HCT116 (cell line): Measurements from ENCODE around the gene HOXD8. TPM values are rescaled to one million over a fixed set of nuclear protein-coding genes. Genes with fewer than 3 reads are reported as not detected.

Source experiments
- ATAC-seq: fragments of 200-7000 bp; cut with Tn5 transposase; 2 replicates; pipeline ENCODE4 v1.9.1; 2020; ENCODE audit warnings: mild to moderate bottlenecking, moderate library complexity
- BruUV-seq: library from RNA; stranded (reverse); fragments of 400-500 nt; replicated peaks from 2 replicates; lab custom pipeline; 2021; lab: Mats Ljungman, UMichigan
- CTCF ChIA-PET: fragments of 300-600 bp; sonication (Branson Sonifier 250); formaldehyde crosslinking; loops from one replicate; lab custom pipeline; 2021; ENCODE audit warnings: antibody characterized with exemption; lab: Charles Lee
- POLR2A ChIA-PET: fragments of 300-600, 350-600 bp; sonication (Branson Sonifier 250); formaldehyde crosslinking; loops from one replicate; lab custom pipeline; 2021; ENCODE audit warnings: antibody characterized with exemption; lab: Charles Lee
- RAD21 ChIA-PET, 2 experiments: fragments of 300-600 bp; sonication (Branson Sonifier 250); formaldehyde crosslinking; loops; one replicate each; lab custom pipeline; 2023; ENCODE audit warnings: low total read pairs in 2 of 2; ENCODE audit not compliant: uncharacterized antibody in 2 of 2, unreplicated experiment in 2 of 2, low non-redundant PET in 1 of 2; lab: Charles Lee
- DNase-seq: peaks from one replicate; pipeline ENCODE4 v3.0.0-alpha.2; 2010; ENCODE audit warnings: low read depth, low spot score
- H2AFZ ChIP-seq: fragments of 200-600 bp; shearing (Covaris generic), sonication (generic); 2 replicates; pipeline ENCODE4 v1.6.1; 2017; ENCODE audit warnings: low read depth, mixed run types, mixed read lengths, antibody characterized with exemption, low read length; ENCODE audit not compliant: poor library complexity, severe bottlenecking
- H3K27ac ChIP-seq: 2 replicates; pipeline ENCODE4 v1.5.1; 2012; ENCODE audit warnings: low read depth, low read length
- H3K27me3 ChIP-seq: fragments of 200-600 bp; sonication (generic); 2 replicates; pipeline ENCODE4 v1.6.1; 2016; ENCODE audit warnings: mixed run types, low read length, mixed read lengths; ENCODE audit not compliant: insufficient read depth
- H3K36me3 ChIP-seq, 2 experiments: fragments of 200-500 bp in 1 of 2; fragments of 200-600 bp in 1 of 2; sonication (Bioruptor generic) in 1 of 2; sonication (generic) in 1 of 2; 2 replicates each; pipeline versions ENCODE4 v1.5.1 to v1.6.1; 2014 to 2016; ENCODE audit warnings: low read length in 2 of 2, inconsistent platforms in 1 of 2, mixed read lengths in 1 of 2, mixed run types in 1 of 2; ENCODE audit not compliant: insufficient read depth in 2 of 2, control insufficient read depth in 1 of 2
- H3K4me1 ChIP-seq, 2 experiments: fragments of 200-600 bp in 1 of 2; sonication (generic) in 1 of 2; 2 replicates each; pipeline versions ENCODE4 v1.5.1 to v1.6.1; 2012 to 2017; ENCODE audit warnings: low read length in 2 of 2, inconsistent platforms in 1 of 2, mild to moderate bottlenecking in 1 of 2, mixed read lengths in 1 of 2, mixed run types in 1 of 2, moderate library complexity in 1 of 2; ENCODE audit not compliant: insufficient read depth in 2 of 2, control insufficient read depth in 1 of 2
- H3K4me2 ChIP-seq: fragments of 200-600 bp; sonication (generic); 2 replicates; pipeline ENCODE4 v1.6.1; 2017; ENCODE audit warnings: mixed run types, low read length, mixed read lengths
- H3K4me3 ChIP-seq, 2 experiments: fragments of 200-600 bp in 1 of 2; sonication (generic) in 1 of 2; replicated peaks in 1 of 2; 2 replicates each; pipeline ENCODE4 v1.5.1; 2011 to 2016; ENCODE audit warnings: low read length in 2 of 2, control low read depth in 1 of 2, low read depth in 1 of 2, mild to moderate bottlenecking in 1 of 2, mixed read lengths in 1 of 2, mixed run types in 1 of 2
- H3K79me2 ChIP-seq: fragments of 200-600 bp; sonication (generic); 2 replicates; pipeline ENCODE4 v1.6.1; 2017; ENCODE audit warnings: mild to moderate bottlenecking, mixed run types, low read length, moderate library complexity, mixed read lengths; ENCODE audit not compliant: insufficient read depth
- H3K9ac ChIP-seq: fragments of 200-600 bp; sonication (generic); 2 replicates; pipeline ENCODE4 v1.6.1; 2016; ENCODE audit warnings: low read length, mixed read lengths
- H3K9me2 ChIP-seq: fragments of 200-600 bp; sonication (generic), shearing (Covaris generic); 2 replicates; pipeline ENCODE4 v1.6.1; 2017; ENCODE audit warnings: mixed run types, mild to moderate bottlenecking, moderate library complexity; ENCODE audit not compliant: insufficient read depth
- H3K9me3 ChIP-seq, 2 experiments: fragments of 200-500 bp in 1 of 2; fragments of 200-600 bp in 1 of 2; sonication (Bioruptor generic) in 1 of 2; sonication (generic) in 1 of 2; 2 replicates each; pipeline ENCODE4 v1.6.1; 2014 to 2017; ENCODE audit warnings: low read length in 2 of 2, mixed read lengths in 2 of 2, inconsistent platforms in 1 of 2, low read depth in 1 of 2, mild to moderate bottlenecking in 1 of 2, mixed run types in 1 of 2, moderate library complexity in 1 of 2; ENCODE audit not compliant: control insufficient read depth in 1 of 2, insufficient read depth in 1 of 2
- H4K20me1 ChIP-seq: fragments of 200-600 bp; sonication (generic), shearing (Covaris generic); 2 replicates; pipeline ENCODE4 v1.6.1; 2017; ENCODE audit warnings: mixed run types, mild to moderate bottlenecking, moderate library complexity; ENCODE audit not compliant: insufficient read depth
- CBX3 ChIP-seq: IDR thresholded peaks from 2 replicates; pipeline ENCODE4 v1.6.1; 2012; ENCODE audit warnings: low read depth
- CTCF ChIP-seq, 3 experiments: fragments of 200-600 bp in 1 of 3; sonication (generic) in 1 of 3; IDR thresholded peaks in 2 of 3; conservative IDR thresholded peaks in 1 of 3; 2 replicates each; pipeline ENCODE4 v1.5.1; 2012 to 2017; ENCODE audit warnings: low read depth in 2 of 3, low read length in 2 of 3, antibody characterized with exemption in 1 of 3, borderline replicate concordance in 1 of 3, control low read depth in 1 of 3, mild to moderate bottlenecking in 1 of 3, mixed read lengths in 1 of 3, mixed run types in 1 of 3, moderate library complexity in 1 of 3; ENCODE audit not compliant: insufficient read depth in 1 of 3
- EGR1 ChIP-seq: IDR thresholded peaks from 2 replicates; pipeline ENCODE4 v1.6.1; 2012; ENCODE audit warnings: low read depth
- EZH2 ChIP-seq: fragments of 200-600 bp; sonication (generic); IDR thresholded peaks from 2 replicates; pipeline ENCODE4 v1.6.1; 2017; ENCODE audit warnings: antibody characterized with exemption, mixed run types
- JUND ChIP-seq: IDR thresholded peaks from 2 replicates; pipeline ENCODE4 v1.6.1; 2012
- MAX ChIP-seq: IDR thresholded peaks from 2 replicates; pipeline ENCODE4 v1.6.1; 2012
- POLR2A ChIP-seq: IDR thresholded peaks from 2 replicates; pipeline ENCODE4 v1.7.0; 2011; ENCODE audit warnings: borderline replicate concordance; ENCODE audit not compliant: insufficient read depth, insufficient read length; ENCODE audit errors: extremely low read depth
- RAD21 ChIP-seq: IDR thresholded peaks from 2 replicates; pipeline ENCODE4 v1.6.1; 2012; ENCODE audit warnings: low read depth, mild to moderate bottlenecking
- SP1 ChIP-seq: IDR thresholded peaks from 2 replicates; pipeline ENCODE4 v1.6.1; 2012; ENCODE audit warnings: low read depth
- SRF ChIP-seq: IDR thresholded peaks from 2 replicates; pipeline ENCODE4 v1.6.1; 2012; ENCODE audit warnings: low read depth
- YY1 ChIP-seq: IDR thresholded peaks from 2 replicates; pipeline ENCODE4 v1.6.1; 2011; ENCODE audit warnings: low read length, low read depth, moderate library complexity, mild to moderate bottlenecking; ENCODE audit not compliant: insufficient replicate concordance; ENCODE audit errors: extremely low read depth
- intact Hi-C: fragments of 100-400 bp; cut with micrococcal nuclease; formaldehyde crosslinking; loops from 2 replicates; pipeline ENCODE4 v1.10.0; 2022
- total RNA-seq: library from RNA; stranded (reverse); gene quantifications from one replicate; pipeline ENCODE4 v1.2.1, GENCODE V29; 2021; ENCODE audit not compliant: unreplicated experiment
- TF ChIP-seq, protein P1 (sequence below): IDR thresholded peaks from 2 replicates; pipeline ENCODE4 v1.6.1; 2011; ENCODE audit warnings: mild to moderate bottlenecking, low read length, moderate library complexity; ENCODE audit not compliant: insufficient replicate concordance; ENCODE audit errors: extremely low read depth

HOXD8 gene
- total RNA-seq, 1 experiment from 2014 or later: 6.0 TPM

DNA sequence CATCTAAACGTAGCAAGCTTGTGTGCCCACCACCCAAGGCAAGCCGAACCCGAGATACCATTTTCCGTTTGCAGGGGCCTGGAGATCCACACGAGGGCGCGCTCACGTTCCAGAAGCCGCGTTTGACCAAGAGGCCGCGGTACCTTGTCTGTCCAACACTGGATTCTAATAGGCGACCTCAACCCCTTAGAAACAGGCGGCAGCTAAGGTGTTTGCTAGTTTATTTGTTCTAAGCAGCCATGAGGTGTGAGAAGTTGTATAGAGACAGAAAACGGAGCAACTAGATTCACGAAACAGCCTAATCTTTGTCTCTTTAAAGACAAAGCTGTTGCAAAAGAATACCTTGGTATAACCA, 18.2 kb upstream of the HOXD8 start:
- no peak overlapping the region for H3K9ac ChIP-seq
- peaks cover 0 to 17% of the 10 kb centered on the region in 2 experiments; a peak in 1 of 4 replicates for H3K4me1 ChIP-seq
- H3K4me2 ChIP-seq: peak overlapping the region; percentile 37
- BruUV-seq: no TSS peak
- CTCF ChIA-PET: interaction anchor here (0.6 to 2.2 kb wide), 9 partner anchors 9 to 543 kb away, joined by 3 to 11 read pairs (median 7); no protein-coding TSS in a partner anchor
- H3K27ac ChIP-seq: no peak overlapping the region
- H3K79me2 ChIP-seq: no peaks in the 10 kb centered on the region
- TF ChIP-seq MAX (0 out of 2 replicates have a peak, but pooled peaks have one; percentile 25), YY1 (peak; percentile 55), EZH2 (no peak), CTCF (IDR thresholded peaks at IDR 0.05 in 2 of 3, conservative IDR thresholded peaks at IDR 0.05 in 1 of 3; ENCODE audit: borderline replicate concordance in 1 of 3, insufficient read depth in 1 of 3, low read depth in 2 of 3, low read length in 2 of 3) (peak; percentile 73 to 88 (median 86)), RAD21 (peak; percentile 60), SP1 (no peak)
- intact Hi-C loops: no loop called here
- no peaks in the 10 kb centered on the region for H3K9me3 ChIP-seq
- H3K9me2 ChIP-seq: no peaks in the 10 kb centered on the region
- peak overlapping the region; percentile 88 for H2AFZ ChIP-seq
- H3K4me3 ChIP-seq: no peak overlapping the region
- RAD21 ChIA-PET: no interaction called here
- no peaks in the 10 kb centered on the region for H4K20me1 ChIP-seq
- no peaks in the 10 kb centered on the region for H3K27me3 ChIP-seq
- ATAC-seq: peak; percentile 82
- H3K36me3 ChIP-seq: no peaks in the 10 kb centered on the region
- POLR2A ChIA-PET: no interaction called here
- no peak for DNase-seq

DNA sequence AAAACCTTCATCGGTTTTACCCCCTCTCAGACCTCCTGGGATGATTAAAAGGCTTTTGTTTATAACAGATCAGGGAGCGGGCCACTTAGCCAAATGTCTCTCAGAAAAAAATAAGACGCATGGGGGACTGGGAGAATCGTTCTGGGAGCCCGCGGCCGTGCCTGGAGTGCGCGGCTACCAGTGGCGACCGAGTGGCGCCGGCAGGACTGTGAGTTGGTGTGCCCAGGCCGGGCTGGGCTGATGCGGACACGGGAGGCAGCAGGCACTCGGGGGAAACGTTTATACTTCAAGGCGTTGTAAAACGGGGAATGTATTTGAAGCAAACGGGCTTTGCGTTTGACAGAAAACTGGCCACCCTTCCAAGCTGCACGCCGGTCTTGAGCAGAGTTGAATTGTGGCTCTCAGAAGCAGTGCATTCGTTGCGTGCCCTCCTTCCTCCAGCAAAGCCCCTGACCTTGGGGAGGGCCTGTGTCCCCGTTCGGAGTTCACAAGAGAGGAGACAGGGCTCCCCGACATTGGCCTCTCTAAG, 17.6 kb upstream of the HOXD8 start:
- no peaks in the 10 kb centered on the region for H3K79me2 ChIP-seq
- ChIA-PET POLR2A (no interaction called here), CTCF (interaction anchor here (0.6 to 2.2 kb wide), 7 partner anchors 9 to 542 kb away, joined by 3 to 11 read pairs (median 7); no protein-coding TSS in a partner anchor), RAD21 (no interaction called here)
- H3K27ac ChIP-seq: no peak overlapping the region
- H3K36me3 ChIP-seq: no peaks in the 10 kb centered on the region
- peaks cover 0 to 11% of the 10 kb centered on the region in 2 experiments; a peak in 1 of 4 replicates for H3K4me1 ChIP-seq
- no peak overlapping the region for H3K4me2 ChIP-seq
- H3K4me3 ChIP-seq: no peak overlapping the region
- no peaks in the 10 kb centered on the region for H4K20me1 ChIP-seq
- no peaks in the 10 kb centered on the region for H3K9me2 ChIP-seq
- H3K27me3 ChIP-seq: no peaks in the 10 kb centered on the region
- intact Hi-C loops: no loop called here
- DNase-seq: no peak
- peak overlapping the region; percentile 88 for H2AFZ ChIP-seq
- no TSS peak for BruUV-seq
- H3K9me3 ChIP-seq: no peaks in the 10 kb centered on the region
- no peak overlapping the region for H3K9ac ChIP-seq
- ATAC-seq: no peak
- TF ChIP-seq POLR2A: no peak
- no peak for TF ChIP-seq EGR1
- TF ChIP-seq SRF: no peak
- TF ChIP-seq, protein P1, sequence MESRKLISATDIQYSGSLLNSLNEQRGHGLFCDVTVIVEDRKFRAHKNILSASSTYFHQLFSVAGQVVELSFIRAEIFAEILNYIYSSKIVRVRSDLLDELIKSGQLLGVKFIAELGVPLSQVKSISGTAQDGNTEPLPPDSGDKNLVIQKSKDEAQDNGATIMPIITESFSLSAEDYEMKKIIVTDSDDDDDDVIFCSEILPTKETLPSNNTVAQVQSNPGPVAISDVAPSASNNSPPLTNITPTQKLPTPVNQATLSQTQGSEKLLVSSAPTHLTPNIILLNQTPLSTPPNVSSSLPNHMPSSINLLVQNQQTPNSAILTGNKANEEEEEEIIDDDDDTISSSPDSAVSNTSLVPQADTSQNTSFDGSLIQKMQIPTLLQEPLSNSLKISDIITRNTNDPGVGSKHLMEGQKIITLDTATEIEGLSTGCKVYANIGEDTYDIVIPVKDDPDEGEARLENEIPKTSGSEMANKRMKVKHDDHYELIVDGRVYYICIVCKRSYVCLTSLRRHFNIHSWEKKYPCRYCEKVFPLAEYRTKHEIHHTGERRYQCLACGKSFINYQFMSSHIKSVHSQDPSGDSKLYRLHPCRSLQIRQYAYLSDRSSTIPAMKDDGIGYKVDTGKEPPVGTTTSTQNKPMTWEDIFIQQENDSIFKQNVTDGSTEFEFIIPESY: no peak
- no peak for TF ChIP-seq CTCF (IDR thresholded peaks at IDR 0.05 in 2 of 3, conservative IDR thresholded peaks at IDR 0.05 in 1 of 3; ENCODE audit: borderline replicate concordance in 1 of 3, insufficient read depth in 1 of 3, low read depth in 2 of 3, low read length in 2 of 3)
- no peak for TF ChIP-seq MAX
- no peak for TF ChIP-seq JUND
- no peak for TF ChIP-seq CBX3
- TF ChIP-seq EZH2: no peak
